GM12878 (cell line): Measurements from ENCODE around the gene ENG. TPM values are rescaled to one million over a fixed set of nuclear protein-coding genes. Genes with fewer than 3 reads are reported as not detected.
A peak's percentile ranks its signal among the peaks of the same experiment; 100 is the strongest.

Experiments
- ATF7 ChIP-seq: fragments of 450-650 bp; IDR thresholded peaks from 2 replicates; pipeline ENCODE4 v1.6.1; 2016; ENCODE audit warnings: low read depth, mild to moderate bottlenecking
- BHLHE40 ChIP-seq, 2 experiments: fragments of 450-650 bp in 1 of 2; IDR thresholded peaks; 2 replicates each; pipeline ENCODE4 v1.6.1; 2011 to 2017; ENCODE audit warnings: low read depth in 2 of 2, borderline replicate concordance in 1 of 2, improper control_type of control experiment in 1 of 2, low read length in 1 of 2, mild to moderate bottlenecking in 1 of 2
- CBX3 ChIP-seq: fragments of 200-600 bp; sonication (generic); IDR thresholded peaks from 2 replicates; pipeline ENCODE4 v1.6.1; 2016; ENCODE audit warnings: low read depth, borderline replicate concordance
- CHD4 ChIP-seq: fragments of 200-600 bp; sonication (generic); IDR thresholded peaks from 2 replicates; pipeline ENCODE4 v1.6.1; 2016; ENCODE audit warnings: mild to moderate bottlenecking
- CREB1 ChIP-seq: IDR thresholded peaks from 2 replicates; pipeline ENCODE4 v1.6.1; 2012; ENCODE audit warnings: low read depth, mild to moderate bottlenecking, inconsistent platforms
- CREM ChIP-seq: IDR thresholded peaks from 2 replicates; pipeline ENCODE4 v1.6.1; 2014; ENCODE audit warnings: antibody characterized with exemption, low read depth
- EED ChIP-seq: sonication (generic); IDR thresholded peaks from 2 replicates; pipeline ENCODE4 v1.6.1; 2016; ENCODE audit warnings: antibody characterized with exemption, low read depth
- EGR1 ChIP-seq, 2 experiments: IDR thresholded peaks; 1 replicate in 1 of 2; 2 replicates in 1 of 2; pipeline ENCODE4 v1.6.1; 2011 to 2012; ENCODE audit warnings: low read depth in 2 of 2, low read length in 2 of 2, borderline replicate concordance in 1 of 2, mild to moderate bottlenecking in 1 of 2, moderate library complexity in 1 of 2
- EZH2 ChIP-seq: IDR thresholded peaks from 2 replicates; pipeline ENCODE4 v1.6.1; 2012; ENCODE audit warnings: low read depth, mild to moderate bottlenecking, control low read depth, inconsistent platforms, low read length, borderline replicate concordance; ENCODE audit not compliant: control insufficient read depth
- FOXM1 ChIP-seq: IDR thresholded peaks from 2 replicates; pipeline ENCODE4 v1.6.1; 2012; ENCODE audit warnings: low read depth, mild to moderate bottlenecking, inconsistent platforms, low read length, moderate library complexity
- GATAD2B ChIP-seq: fragments of 450-650 bp; conservative IDR thresholded peaks from 2 replicates; pipeline ENCODE4 v1.6.1; 2017; ENCODE audit warnings: low read depth, mild to moderate bottlenecking, moderate library complexity
- HDAC6 ChIP-seq: fragments of 200-600 bp; sonication (generic); IDR thresholded peaks from one replicate; pipeline ENCODE4 v1.8.0; 2017; ENCODE audit warnings: antibody characterized with exemption; ENCODE audit not compliant: unreplicated experiment
- IKZF1 ChIP-seq: fragments of 450-650 bp; conservative IDR thresholded peaks from 2 replicates; pipeline ENCODE4 v1.6.1; 2017; ENCODE audit warnings: antibody characterized with exemption, mild to moderate bottlenecking
- MEF2A ChIP-seq: IDR thresholded peaks from 2 replicates; pipeline ENCODE4 v1.6.1; 2011; ENCODE audit warnings: low read depth, mild to moderate bottlenecking, low read length, moderate library complexity; ENCODE audit not compliant: insufficient read depth
- MYB ChIP-seq: fragments of 150-350 bp; IDR thresholded peaks from 2 replicates; pipeline ENCODE4 v1.6.1; 2014; ENCODE audit warnings: mild to moderate bottlenecking, low read depth, low read length, borderline replicate concordance
- MYC ChIP-seq: IDR thresholded peaks from 2 replicates; pipeline ENCODE4 v1.6.1; 2011; ENCODE audit warnings: mild to moderate bottlenecking, low read length, moderate library complexity, inconsistent platforms; ENCODE audit not compliant: insufficient read depth, insufficient replicate concordance, insufficient read length, severe bottlenecking
- NFIC ChIP-seq: IDR thresholded peaks from 2 replicates; pipeline ENCODE4 v1.6.1; 2012; ENCODE audit warnings: low read depth, mild to moderate bottlenecking, inconsistent platforms, low read length, moderate library complexity
- NRF1 ChIP-seq: conservative IDR thresholded peaks from 2 replicates; pipeline ENCODE4 v1.6.1; 2011; ENCODE audit warnings: mild to moderate bottlenecking, low read depth, low read length, improper control_type of control experiment
- PAX5 ChIP-seq: IDR thresholded peaks from 2 replicates; pipeline ENCODE4 v1.6.1; 2011; ENCODE audit warnings: low read depth, low read length, borderline replicate concordance
- RBBP5 ChIP-seq: fragments of 200-600 bp; sonication (generic); conservative IDR thresholded peaks from 2 replicates; pipeline ENCODE4 v1.6.1; 2016
- RUNX3 ChIP-seq: IDR thresholded peaks from 2 replicates; pipeline ENCODE4 v1.6.1; 2012; ENCODE audit warnings: low read length, inconsistent platforms
- SMAD5 ChIP-seq: IDR thresholded peaks from 2 replicates; pipeline ENCODE4 v1.6.1; 2016; ENCODE audit warnings: antibody characterized with exemption, low read depth
- SREBF1 ChIP-seq: IDR thresholded peaks from 2 replicates; pipeline ENCODE4 v1.6.1; 2012; ENCODE audit warnings: mild to moderate bottlenecking, low read length
- STAT3 ChIP-seq: IDR thresholded peaks from 2 replicates; pipeline ENCODE4 v1.6.1; 2011; ENCODE audit warnings: low read depth, low read length, improper control_type of control experiment
- ZBED1 ChIP-seq: IDR thresholded peaks from 2 replicates; pipeline ENCODE4 v1.6.1; 2016; ENCODE audit warnings: borderline replicate concordance
- ZNF24 ChIP-seq: fragments of 450-650 bp; IDR thresholded peaks from 2 replicates; pipeline ENCODE4 v1.6.1; 2017; ENCODE audit warnings: antibody characterized with exemption, mild to moderate bottlenecking
- polyA plus RNA-seq, 11 experiments: library from polyadenylated mRNA; depleted of rRNA in 4 of 11; unstranded in 6 of 11; stranded (reverse) in 5 of 11; fragments of >200 nt; fragmentation: Nextera tagmentation in 4 of 11; fragmentation: Illumina TruSeq in 1 of 11; extraction: Ambion mirVana in 4 of 11; extraction: Trizol in 1 of 11; gene quantifications; 1 replicate in 1 of 11; 2 replicates in 10 of 11; pipeline versions ENCODE4 v1.2.1 to v1.2.3, GENCODE V29; 2011 to 2016; ENCODE audit warnings: inconsistent platforms in 2 of 11, missing spikeins in 2 of 11, low read depth in 1 of 11
- total RNA-seq, 4 experiments: library from RNA; depleted of rRNA in 3 of 4; stranded (reverse); fragments of >200 nt in 3 of 4; fragmentation: Illumina TruSeq in 1 of 4; extraction: Trizol in 1 of 4; gene quantifications; 2 replicates each; pipeline versions ENCODE4 v1.2.1 to v1.2.3, GENCODE V29; 2013 to 2021
- TF ChIP-seq, protein P1 (sequence below): fragments of 450-650 bp; IDR thresholded peaks from 2 replicates; pipeline ENCODE4 v1.6.1; 2017; ENCODE audit warnings: low read depth, mild to moderate bottlenecking, moderate library complexity
- TF ChIP-seq, protein P2 (sequence below): IDR thresholded peaks from 2 replicates; pipeline ENCODE4 v1.6.1; 2011; ENCODE audit warnings: low read depth, mild to moderate bottlenecking, low read length, moderate library complexity, borderline replicate concordance; ENCODE audit errors: extremely low read depth
- TF ChIP-seq, protein P3 (sequence below), 3 experiments: IDR thresholded peaks in 2 of 3; conservative IDR thresholded peaks in 1 of 3; 2 replicates each; pipeline ENCODE4 v1.5.1; 2011; ENCODE audit warnings: low read depth in 3 of 3, low read length in 3 of 3, mild to moderate bottlenecking in 3 of 3, control low read depth in 2 of 3, moderate library complexity in 2 of 3, inconsistent platforms in 1 of 3, mixed read lengths in 1 of 3; ENCODE audit not compliant: control insufficient read depth in 2 of 3, insufficient read depth in 1 of 3; ENCODE audit errors: extremely low read depth in 1 of 3

ENG gene
- total and polyA plus RNA-seq, 10 of the 15 experiments (the other 5 are each of a cell fraction or from before 2014, with no cell fraction given) = 0.14 to 10.1 (median 2.0) TPM

DNA sequence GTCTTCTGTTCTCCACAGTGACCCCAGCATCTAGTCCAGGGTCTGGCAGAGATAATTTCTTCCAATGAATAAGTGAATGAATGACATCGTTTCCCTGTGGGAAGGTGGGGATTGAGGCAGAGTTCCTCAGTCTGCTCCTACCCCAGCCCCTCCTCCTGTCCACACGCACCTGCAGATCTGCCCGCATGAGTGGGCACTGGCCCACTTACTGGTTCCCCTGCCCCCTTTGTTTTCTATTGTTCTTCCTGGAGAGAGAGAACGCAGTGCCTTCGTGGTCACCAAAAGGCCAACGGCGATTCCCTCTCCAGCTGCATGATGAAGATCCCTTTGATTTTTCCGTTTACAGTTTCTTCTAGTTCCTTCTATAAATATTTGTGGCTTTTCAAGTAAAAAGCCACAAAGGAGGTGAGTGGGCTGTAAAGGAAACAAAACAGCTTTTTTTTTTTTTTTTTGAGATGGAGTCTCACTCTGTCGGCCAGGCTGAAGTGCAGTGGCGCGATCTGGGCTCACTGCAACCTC lies 57.5 kb downstream of the ENG start (continued):
- TF ChIP-seq GATAD2B = 0 out of 2 replicates have a peak, but pooled peaks have one; percentile 22
- TF ChIP-seq SREBF1 = no peak
- TF ChIP-seq EGR1 (IDR thresholded peaks at IDR 0.05; ENCODE audit: borderline replicate concordance in 1 of 2, low read depth in 2 of 2, low read length in 2 of 2) = 0 out of 3 replicates have a peak, but pooled peaks of 1 of the 2 experiments have one; percentile 2
- TF ChIP-seq CREM = 0 out of 2 replicates have a peak, but pooled peaks have one; percentile 29
- TF ChIP-seq SMAD5 = no peak
- TF ChIP-seq PAX5 = peak; percentile 48; the same call in 1 of the 2 replicates
- no peak for TF ChIP-seq HDAC6
- 0 out of 2 replicates have a peak, but pooled peaks have one; percentile 17 for TF ChIP-seq CREB1
- peak; percentile 58 for TF ChIP-seq MEF2A
- TF ChIP-seq IKZF1 = peak; percentile 80
- TF ChIP-seq, protein P1, sequence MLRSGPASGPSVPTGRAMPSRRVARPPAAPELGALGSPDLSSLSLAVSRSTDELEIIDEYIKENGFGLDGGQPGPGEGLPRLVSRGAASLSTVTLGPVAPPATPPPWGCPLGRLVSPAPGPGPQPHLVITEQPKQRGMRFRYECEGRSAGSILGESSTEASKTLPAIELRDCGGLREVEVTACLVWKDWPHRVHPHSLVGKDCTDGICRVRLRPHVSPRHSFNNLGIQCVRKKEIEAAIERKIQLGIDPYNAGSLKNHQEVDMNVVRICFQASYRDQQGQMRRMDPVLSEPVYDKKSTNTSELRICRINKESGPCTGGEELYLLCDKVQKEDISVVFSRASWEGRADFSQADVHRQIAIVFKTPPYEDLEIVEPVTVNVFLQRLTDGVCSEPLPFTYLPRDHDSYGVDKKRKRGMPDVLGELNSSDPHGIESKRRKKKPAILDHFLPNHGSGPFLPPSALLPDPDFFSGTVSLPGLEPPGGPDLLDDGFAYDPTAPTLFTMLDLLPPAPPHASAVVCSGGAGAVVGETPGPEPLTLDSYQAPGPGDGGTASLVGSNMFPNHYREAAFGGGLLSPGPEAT = peak; percentile 78; the same call in 1 of the 2 replicates
- no peak for TF ChIP-seq CBX3
- peak in 1 of 2 experiments; percentile 31; a peak in 1 of 4 replicates for TF ChIP-seq BHLHE40 (IDR thresholded peaks at IDR 0.05; ENCODE audit: borderline replicate concordance in 1 of 2, low read depth in 2 of 2, low read length in 1 of 2)
- TF ChIP-seq, protein P2, sequence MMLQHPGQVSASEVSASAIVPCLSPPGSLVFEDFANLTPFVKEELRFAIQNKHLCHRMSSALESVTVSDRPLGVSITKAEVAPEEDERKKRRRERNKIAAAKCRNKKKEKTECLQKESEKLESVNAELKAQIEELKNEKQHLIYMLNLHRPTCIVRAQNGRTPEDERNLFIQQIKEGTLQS = no peak
- TF ChIP-seq RBBP5 = no peak
- TF ChIP-seq CHD4 = no peak
- TF ChIP-seq MYC = no peak
- peak; percentile 60 for TF ChIP-seq EED
- TF ChIP-seq RUNX3 = peak; percentile 90
- no peak for TF ChIP-seq ATF7
- no peak for TF ChIP-seq STAT3
- TF ChIP-seq ZNF24 = peak; percentile 49
- 0 out of 2 replicates have a peak, but pooled peaks have one; percentile 33 for TF ChIP-seq MYB
- TF ChIP-seq, protein P3, sequence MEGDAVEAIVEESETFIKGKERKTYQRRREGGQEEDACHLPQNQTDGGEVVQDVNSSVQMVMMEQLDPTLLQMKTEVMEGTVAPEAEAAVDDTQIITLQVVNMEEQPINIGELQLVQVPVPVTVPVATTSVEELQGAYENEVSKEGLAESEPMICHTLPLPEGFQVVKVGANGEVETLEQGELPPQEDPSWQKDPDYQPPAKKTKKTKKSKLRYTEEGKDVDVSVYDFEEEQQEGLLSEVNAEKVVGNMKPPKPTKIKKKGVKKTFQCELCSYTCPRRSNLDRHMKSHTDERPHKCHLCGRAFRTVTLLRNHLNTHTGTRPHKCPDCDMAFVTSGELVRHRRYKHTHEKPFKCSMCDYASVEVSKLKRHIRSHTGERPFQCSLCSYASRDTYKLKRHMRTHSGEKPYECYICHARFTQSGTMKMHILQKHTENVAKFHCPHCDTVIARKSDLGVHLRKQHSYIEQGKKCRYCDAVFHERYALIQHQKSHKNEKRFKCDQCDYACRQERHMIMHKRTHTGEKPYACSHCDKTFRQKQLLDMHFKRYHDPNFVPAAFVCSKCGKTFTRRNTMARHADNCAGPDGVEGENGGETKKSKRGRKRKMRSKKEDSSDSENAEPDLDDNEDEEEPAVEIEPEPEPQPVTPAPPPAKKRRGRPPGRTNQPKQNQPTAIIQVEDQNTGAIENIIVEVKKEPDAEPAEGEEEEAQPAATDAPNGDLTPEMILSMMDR (IDR thresholded peaks at IDR 0.05 in 2 of 3, conservative IDR thresholded peaks at IDR 0.05 in 1 of 3; ENCODE audit: control insufficient read depth in 2 of 3, extremely low read depth in 1 of 3, insufficient read depth in 1 of 3, low read depth in 3 of 3, low read length in 3 of 3) = no peak
- TF ChIP-seq NRF1 = no peak
- TF ChIP-seq NFIC = peak; percentile 65; the same call in 1 of the 2 replicates
- TF ChIP-seq EZH2 = no peak
- TF ChIP-seq FOXM1 = peak; percentile 71; the same call in 1 of the 2 replicates
- TF ChIP-seq ZBED1 = peak; percentile 21; the same call in 1 of the 2 replicates
